Measurements from ENCODE around the gene COX6A2.

GRCh38 chr16:31404353-31405064 is 23.7 kb downstream of the COX6A2 start:
- TF ChIP-seq, protein P1, sequence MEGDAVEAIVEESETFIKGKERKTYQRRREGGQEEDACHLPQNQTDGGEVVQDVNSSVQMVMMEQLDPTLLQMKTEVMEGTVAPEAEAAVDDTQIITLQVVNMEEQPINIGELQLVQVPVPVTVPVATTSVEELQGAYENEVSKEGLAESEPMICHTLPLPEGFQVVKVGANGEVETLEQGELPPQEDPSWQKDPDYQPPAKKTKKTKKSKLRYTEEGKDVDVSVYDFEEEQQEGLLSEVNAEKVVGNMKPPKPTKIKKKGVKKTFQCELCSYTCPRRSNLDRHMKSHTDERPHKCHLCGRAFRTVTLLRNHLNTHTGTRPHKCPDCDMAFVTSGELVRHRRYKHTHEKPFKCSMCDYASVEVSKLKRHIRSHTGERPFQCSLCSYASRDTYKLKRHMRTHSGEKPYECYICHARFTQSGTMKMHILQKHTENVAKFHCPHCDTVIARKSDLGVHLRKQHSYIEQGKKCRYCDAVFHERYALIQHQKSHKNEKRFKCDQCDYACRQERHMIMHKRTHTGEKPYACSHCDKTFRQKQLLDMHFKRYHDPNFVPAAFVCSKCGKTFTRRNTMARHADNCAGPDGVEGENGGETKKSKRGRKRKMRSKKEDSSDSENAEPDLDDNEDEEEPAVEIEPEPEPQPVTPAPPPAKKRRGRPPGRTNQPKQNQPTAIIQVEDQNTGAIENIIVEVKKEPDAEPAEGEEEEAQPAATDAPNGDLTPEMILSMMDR (conservative IDR thresholded peaks at IDR 0.05 in 1 of 2, IDR thresholded peaks at IDR 0.05 in 1 of 2; ENCODE audit: low read depth in 1 of 2, low read length in 2 of 2) = no peak
- no peak for TF ChIP-seq EZH2 (IDR thresholded peaks at IDR 0.05; ENCODE audit: low read length, missing control alignments)

All from fibroblast of lung (primary cell).